Aorta (tissue), 5 donors: ENCODE measurements around the gene OXCT2. TPM values are rescaled to one million over a fixed set of nuclear protein-coding genes. Genes with fewer than 3 reads are reported as not detected.

Source experiments
- ATAC-seq: fragments of 200-7000 bp; cut with Tn5 transposase; one replicate; pipeline ENCODE4 v1.9.1; 2022; ENCODE audit warnings: moderate library complexity; ENCODE audit not compliant: low FRiP score
- DNase-seq, 2 donors: peaks; one replicate each; pipeline ENCODE4 v3.0.0-alpha.2; 2020
- H3K27ac ChIP-seq, 2 donors: one replicate each; pipeline ENCODE4 v1.5.1; 2013; ENCODE audit warnings: low read length in 2 of 2, mild to moderate bottlenecking in 2 of 2, moderate library complexity in 2 of 2, control low read depth in 1 of 2, inconsistent platforms in 1 of 2, low read depth in 1 of 2
- H3K27me3 ChIP-seq, 2 donors: one replicate each; pipeline ENCODE4 v1.6.1; 2013; ENCODE audit warnings: control low read depth in 1 of 2, low read length in 1 of 2, mild to moderate bottlenecking in 1 of 2, moderate library complexity in 1 of 2; ENCODE audit not compliant: insufficient read depth in 2 of 2, control insufficient read depth in 1 of 2
- H3K36me3 ChIP-seq, 2 donors: one replicate each; pipeline ENCODE4 v1.6.1; 2013; ENCODE audit warnings: control low read depth in 1 of 2, low read length in 1 of 2, mild to moderate bottlenecking in 1 of 2; ENCODE audit not compliant: insufficient read depth in 2 of 2, control insufficient read depth in 1 of 2
- H3K4me1 ChIP-seq, 2 donors: one replicate each; pipeline ENCODE4 v1.6.1; 2013; ENCODE audit warnings: low read length in 2 of 2, control low read depth in 1 of 2, mild to moderate bottlenecking in 1 of 2, moderate library complexity in 1 of 2; ENCODE audit not compliant: insufficient read depth in 2 of 2, control insufficient read depth in 1 of 2
- H3K4me3 ChIP-seq, 2 donors: one replicate each; pipeline ENCODE4 v1.5.1; 2013; ENCODE audit warnings: low read length in 2 of 2, control low read depth in 1 of 2, mild to moderate bottlenecking in 1 of 2
- H3K9me3 ChIP-seq: one replicate; pipeline ENCODE4 v1.6.1; 2013; ENCODE audit warnings: mild to moderate bottlenecking, low read length; ENCODE audit not compliant: control insufficient read depth
- WGBS, 2 donors: extraction: QIAGEN DNeasy Blood & Tissue Kit; methylation state at CpG; one replicate each; pipeline ENCODE4 v1.1.7; 2013; 5-methylcytosine and 5-hydroxymethylcytosine counted together
- intact Hi-C, 2 donors: fragments of 100-400 bp; cut with DNase I; formaldehyde crosslinking; loops; one replicate each; pipeline versions ENCODE4 v1.14.2 to v1.15.0; 2022
- polyA plus RNA-seq, 2 donors: library from polyadenylated mRNA; stranded (reverse); fragments of 200-250 nt; gene quantifications; one replicate each; pipeline ENCODE4 v1.2.3, GENCODE V29; 2013
- total RNA-seq, 2 donors: library from RNA; stranded (reverse); fragmentation: NEBNext Ultra II Directional; extraction: Animal tissue kit (Norgen Biotek cat#: 25700); gene quantifications; one replicate each; pipeline ENCODE4 v1.2.1, GENCODE V29; 2021
- donor health status: healthy with polysubstance abuse.
- donor health status: Bipolar disorder and iron deficiency.
- donor health status: DM: no; HTN: no; CAD: no.
- donor health status: DM: no; HTN: no; CAD: no.
- donor health status: DM: yes; HTN: yes; CAD: no.

The OXCT2 gene
- total and polyA plus RNA-seq, 4 donors, result 0.08 to 1.3 TPM; not detected in 2

- 72 to 79% methylated on average over 16 of the region's 16 CpGs for WGBS, 2 donors
- ATAC-seq, result no peak
- H3K4me1 ChIP-seq, result no peaks in the 10 kb centered on the region
- intact Hi-C loops, result no loop called here
- H3K27ac ChIP-seq, result no peak overlapping the region
- no peak overlapping the region for H3K4me3 ChIP-seq
- peaks cover 0 to 3% of the 10 kb centered on the region in 2 donors for H3K36me3 ChIP-seq
- DNase-seq, result no peak
- H3K9me3 ChIP-seq, result no peaks in the 10 kb centered on the region
- H3K27me3 ChIP-seq, result no peaks in the 10 kb centered on the region
Observed at GRCh38 chr1:39761557-39762260, 9.4 kb downstream of the OXCT2 start.

- no peak overlapping the region for H3K4me3 ChIP-seq
- 85 to 90% methylated on average over 7 to 9 of the region's 9 CpGs for WGBS, 2 donors
- ATAC-seq, result no peak
- H3K36me3 ChIP-seq, result peaks cover 0 to 5% of the 10 kb centered on the region in 2 donors
- H3K27me3 ChIP-seq, result no peaks in the 10 kb centered on the region
- no peaks in the 10 kb centered on the region for H3K9me3 ChIP-seq
- no peak overlapping the region for H3K27ac ChIP-seq
- H3K4me1 ChIP-seq, result no peaks in the 10 kb centered on the region
- intact Hi-C loops, result no loop called here
- DNase-seq, result no peak
Observed at GRCh38 chr1:39761016-39761415, 10.1 kb downstream of the OXCT2 start.

DNA sequence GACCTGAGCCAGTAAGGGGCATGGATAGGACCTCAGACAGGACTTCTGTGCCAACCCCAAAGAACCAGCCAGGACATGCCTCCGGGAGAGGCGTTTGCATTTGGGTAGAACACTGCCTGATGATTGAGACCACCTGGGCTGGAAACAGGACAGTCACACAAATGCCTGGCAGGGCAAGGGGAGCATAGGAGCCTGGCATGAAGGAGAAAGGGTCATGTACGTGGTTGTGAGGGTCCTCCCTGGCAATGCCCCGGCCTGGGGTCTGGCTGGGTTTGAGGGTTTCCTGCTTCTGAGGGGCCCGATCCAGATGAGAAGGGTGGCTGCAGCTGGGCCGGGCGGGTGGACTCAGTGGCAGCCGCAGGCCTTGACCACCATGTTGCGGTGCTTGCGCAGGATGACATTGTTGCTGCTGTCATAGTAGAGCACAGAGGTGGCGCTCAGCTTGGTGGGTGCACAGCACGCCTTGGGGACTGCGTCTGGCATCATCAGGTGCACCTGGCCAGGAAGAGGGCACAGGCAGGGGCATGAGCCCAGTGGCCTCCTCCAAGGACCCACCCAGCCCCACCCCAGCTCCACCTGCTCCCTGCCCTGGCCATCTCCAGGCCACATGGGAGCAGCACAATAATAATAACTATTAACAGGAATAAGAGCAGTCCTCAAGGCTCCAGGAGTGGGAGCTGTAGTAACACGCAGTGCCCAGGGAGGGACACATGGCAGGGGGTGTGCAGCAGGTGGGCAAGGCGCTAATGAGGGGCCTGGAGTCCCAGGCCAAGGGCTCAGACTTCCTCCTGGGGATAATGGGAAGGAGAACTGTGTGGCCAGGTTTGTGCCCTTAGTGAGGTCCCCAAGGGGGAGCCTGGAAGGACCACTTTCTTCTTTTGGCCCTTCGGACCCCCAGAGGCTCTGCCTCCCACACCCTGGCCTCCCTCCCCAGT lies 10.8 kb downstream of the OXCT2 start:
- intact Hi-C loops, result no loop called here
- Histone ChIP-seq H3K4me1 (no peaks in the 10 kb centered on the region), H3K9me3 (no peaks in the 10 kb centered on the region), H3K4me3 (no peak overlapping the region), H3K27ac (no peak overlapping the region), H3K27me3 (no peaks in the 10 kb centered on the region), H3K36me3 (peaks cover 0 to 6% of the 10 kb centered on the region in 2 donors)
- DNase-seq (no peak), ATAC-seq (no peak)
- WGBS, 2 donors, result 94 to 95% methylated on average over 16 of the region's 16 CpGs

DNA sequence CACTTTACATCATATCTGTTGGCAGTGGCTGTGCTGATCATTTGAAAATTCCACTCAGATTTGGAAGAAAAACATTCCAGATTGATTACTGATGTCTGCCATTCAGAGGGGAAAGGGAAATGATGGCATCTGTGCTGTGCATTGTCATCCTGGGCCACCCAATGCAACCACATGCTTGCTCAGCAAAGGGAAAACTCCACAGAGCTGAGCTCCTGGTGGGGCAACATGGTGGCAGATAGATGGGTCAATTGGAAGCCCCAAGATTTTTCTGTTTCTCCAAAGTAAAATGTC lies 11.8 kb downstream of the OXCT2 start:
- DNase-seq (no peak), ATAC-seq (no peak)
- no peaks in the 10 kb centered on the region for H3K9me3 ChIP-seq
- H3K27ac ChIP-seq, result no peak overlapping the region
- H3K27me3 ChIP-seq, result no peaks in the 10 kb centered on the region
- intact Hi-C loops, result no loop called here
- H3K36me3 ChIP-seq, result peaks cover 0 to 7% of the 10 kb centered on the region in 2 donors
- H3K4me1 ChIP-seq, result no peaks in the 10 kb centered on the region
- no peak overlapping the region for H3K4me3 ChIP-seq

- intact Hi-C loops, result no loop called here
- no peak overlapping the region for H3K27ac ChIP-seq
- peaks cover 0 to 7% of the 10 kb centered on the region in 2 donors for H3K36me3 ChIP-seq
- no peaks in the 10 kb centered on the region for H3K9me3 ChIP-seq
- no peak overlapping the region for H3K4me3 ChIP-seq
- 91 to 94% methylated on average over 16 of the region's 16 CpGs for WGBS, 2 donors
- no peak for ATAC-seq
- no peak for DNase-seq
- peaks cover 0 to 2% of the 10 kb centered on the region in 2 donors for H3K4me1 ChIP-seq
- no peaks in the 10 kb centered on the region for H3K27me3 ChIP-seq
Observed at GRCh38 chr1:39758556-39759435, 12.4 kb downstream of the OXCT2 start.

GRCh38 chr1:39757501-39757900 lies 13.6 kb downstream of the OXCT2 start:
- WGBS, 2 donors, result 88 to 92% methylated on average over 5 of the region's 5 CpGs
- no peak overlapping the region for H3K4me3 ChIP-seq
- intact Hi-C loops, result no loop called here
- no peaks in the 10 kb centered on the region for H3K9me3 ChIP-seq
- H3K27me3 ChIP-seq, result no peaks in the 10 kb centered on the region
- no peak for ATAC-seq
- DNase-seq, result no peak
- peaks cover 0 to 5% of the 10 kb centered on the region in 2 donors for H3K4me1 ChIP-seq
- H3K36me3 ChIP-seq, result peaks cover 0 to 7% of the 10 kb centered on the region in 2 donors
- H3K27ac ChIP-seq, result no peak overlapping the region

DNA sequence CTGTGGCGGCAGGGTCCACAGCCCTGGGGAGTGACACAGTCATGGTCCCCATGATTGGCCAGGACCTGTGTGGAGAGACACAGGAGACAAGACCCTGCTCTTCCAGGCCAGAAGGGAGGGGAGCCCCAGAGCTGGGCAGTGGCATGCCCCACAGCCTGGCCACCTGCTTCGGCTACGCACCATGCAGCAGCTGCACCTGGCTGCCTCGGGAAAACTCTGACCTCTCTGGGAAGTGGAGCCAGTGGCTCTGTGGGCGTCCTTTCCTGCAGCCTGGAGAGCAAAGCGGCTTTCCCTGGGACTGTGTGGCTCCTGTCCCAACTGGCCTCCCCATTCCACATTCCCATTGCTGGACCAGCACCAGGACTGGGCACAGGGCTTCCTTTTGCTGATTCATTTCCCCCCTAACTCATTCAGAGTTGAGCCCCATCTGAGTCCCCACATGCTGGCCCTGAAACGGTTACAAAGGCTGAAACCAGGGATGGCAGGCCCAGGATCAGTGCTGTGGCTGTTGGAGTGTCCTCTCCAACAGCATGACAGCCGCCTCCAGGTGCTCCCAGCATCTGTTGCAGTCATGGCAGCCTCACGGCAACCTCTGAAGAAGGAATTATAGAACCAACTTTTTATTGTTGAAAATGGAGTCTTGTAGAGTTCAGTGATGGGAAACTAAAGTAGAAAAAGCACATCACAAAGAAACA lies 15.0 kb downstream of the OXCT2 start:
- Histone ChIP-seq H3K9me3 (no peaks in the 10 kb centered on the region), H3K36me3 (peaks cover 0 to 17% of the 10 kb centered on the region in 2 donors), H3K4me3 (no peak overlapping the region), H3K27me3 (no peaks in the 10 kb centered on the region), H3K27ac (no peak overlapping the region), H3K4me1 (peaks cover 0 to 5% of the 10 kb centered on the region in 2 donors)
- ATAC-seq (no peak), DNase-seq (no peak)
- 88 to 91% methylated on average over 9 of the region's 9 CpGs for WGBS, 2 donors
- intact Hi-C loops, result no loop called here

DNA sequence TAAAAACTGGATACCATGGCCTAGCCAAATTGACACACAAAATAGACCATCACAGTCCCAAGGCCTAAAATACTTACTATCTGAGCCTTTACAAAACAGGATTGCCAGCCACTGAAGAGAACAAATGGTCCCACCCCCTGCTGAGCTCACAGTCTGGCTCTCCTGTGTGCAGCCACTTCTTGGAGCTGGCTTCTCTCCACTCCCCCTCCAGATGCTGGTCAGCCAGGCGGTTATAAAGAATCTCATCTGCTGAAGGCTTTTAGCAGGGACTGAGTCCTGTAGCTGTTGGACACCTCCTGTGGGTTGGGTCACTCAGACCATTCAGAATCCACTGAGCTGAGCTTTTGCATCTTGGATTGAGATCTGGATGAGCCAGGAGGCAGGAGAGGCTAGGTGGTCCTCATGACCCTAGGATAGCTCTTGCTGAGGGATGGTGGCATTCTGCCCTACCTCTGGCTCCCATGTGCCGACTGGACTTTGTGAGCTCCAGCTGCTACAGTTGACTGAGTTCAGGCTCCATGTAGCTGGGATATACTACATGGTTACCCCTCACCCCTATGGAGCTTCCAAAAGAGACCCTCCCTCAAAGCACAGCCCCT lies 16.1 kb downstream of the OXCT2 start:
- ATAC-seq (no peak), DNase-seq (no peak)
- H3K4me1 ChIP-seq, result peaks cover 0 to 5% of the 10 kb centered on the region in 2 donors
- no peak overlapping the region for H3K4me3 ChIP-seq
- no peak overlapping the region for H3K27ac ChIP-seq
- peaks cover 4 to 19% of the 10 kb centered on the region in 2 donors for H3K36me3 ChIP-seq
- H3K9me3 ChIP-seq, result no peaks in the 10 kb centered on the region
- no peaks in the 10 kb centered on the region for H3K27me3 ChIP-seq
- intact Hi-C loops, result no loop called here
- 17 to 26% methylated on average over 2 of the region's 2 CpGs for WGBS, 2 donors
